Skeletal muscle cell (primary cell): Measurements from ENCODE around the gene CCDC124.

ENCODE experiments used
- DNase-seq: peaks from one replicate; pipeline ENCODE4 v3.0.0-alpha.2; 2010; ENCODE audit warnings: low read depth
- H3K4me3 ChIP-seq: 2 replicates; pipeline ENCODE4 v1.5.1; 2011; ENCODE audit warnings: low read depth, mild to moderate bottlenecking, control low read depth, low read length, moderate library complexity

CCDC124 gene

GRCh38 chr19:17951157-17951989 lies 18.6 kb downstream of the CCDC124 start:
- DNase-seq, result no peak

GRCh38 chr19:17951990-17952976 lies 19.5 kb downstream of the CCDC124 start:
- no peak for DNase-seq
- H3K4me3 ChIP-seq, result no peak overlapping the region

More at GRCh38 chr19:17951157-17951989, 18.6 kb downstream of the CCDC124 start:
- no peak overlapping the region for H3K4me3 ChIP-seq

GRCh38 chr19:17953316-17953801 lies 20.5 kb downstream of the CCDC124 start:
- no peak overlapping the region for H3K4me3 ChIP-seq
- DNase-seq, result no peak

- no peak overlapping the region for H3K4me3 ChIP-seq
- no peak for DNase-seq
These were observed 21.1 kb downstream of the CCDC124 start for GRCh38 chr19:17953869-17954268.

GRCh38 chr19:17954401-17954800 lies 21.6 kb downstream of the CCDC124 start:
- H3K4me3 ChIP-seq, result no peak overlapping the region
- DNase-seq, result no peak

- no peak for DNase-seq
These were observed 24.5 kb downstream of the CCDC124 start for GRCh38 chr19:17957149-17957849.

GRCh38 chr19:17957885-17958284 lies 25.1 kb downstream of the CCDC124 start:
- no peak for DNase-seq
- no peak overlapping the region for H3K4me3 ChIP-seq

More at GRCh38 chr19:17957149-17957849, 24.5 kb downstream of the CCDC124 start:
- H3K4me3 ChIP-seq, result no peak overlapping the region

GRCh38 chr19:17963936-17964691 lies 31.3 kb downstream of the CCDC124 start:
- no peak overlapping the region for H3K4me3 ChIP-seq
- no peak for DNase-seq

GRCh38 chr19:17965370-17966128 lies 32.7 kb downstream of the CCDC124 start:
- H3K4me3 ChIP-seq, result no peak overlapping the region
- DNase-seq, result no peak

- H3K4me3 ChIP-seq, result no peak overlapping the region
- DNase-seq, result no peak
These were observed 33.3 kb downstream of the CCDC124 start for GRCh38 chr19:17966129-17966483.

- peak within 1 kb of the TSS; percentile 9 for H3K4me3 ChIP-seq
These were observed 33.9 kb downstream of the CCDC124 start, which contains the start of gene KCNN1 for GRCh38 chr19:17966550-17967256. KCNN1 (plus strand) TSS chr19:17967107; CDS start chr19:17973889, 6,782 bp downstream.

GRCh38 chr19:17967257-17968051 lies 34.6 kb downstream of the CCDC124 start:
- no peak for DNase-seq
- H3K4me3 ChIP-seq, result peak overlapping the region; percentile 9

More at GRCh38 chr19:17966550-17967256, 33.9 kb downstream of the CCDC124 start, which contains the start of gene KCNN1:
- DNase-seq, result no peak

- H3K4me3 ChIP-seq, result no peak overlapping the region
- DNase-seq, result no peak
These were observed 35.5 kb downstream of the CCDC124 start for GRCh38 chr19:17968362-17968761.

- no peak for DNase-seq
- no peak overlapping the region for H3K4me3 ChIP-seq
These were observed 36.4 kb downstream of the CCDC124 start for GRCh38 chr19:17969096-17969792.

- H3K4me3 ChIP-seq, result no peak overlapping the region
- no peak for DNase-seq
These were observed 39.4 kb downstream of the CCDC124 start for GRCh38 chr19:17972230-17972629.

GRCh38 chr19:17973759-17974158 lies 40.9 kb downstream of the CCDC124 start:
- DNase-seq, result no peak
- H3K4me3 ChIP-seq, result no peak overlapping the region
